WI38 (cell line): ENCODE measurements around the gene PDCD1.

Source experiments
- H3K4me3 ChIP-seq: 2 replicates; pipeline ENCODE4 v1.5.1; 2011; ENCODE audit warnings: low read depth, mild to moderate bottlenecking, control low read depth, low read length
- CTCF ChIP-seq: IDR thresholded peaks from 2 replicates; pipeline ENCODE4 v1.5.1; 2012; ENCODE audit warnings: low read depth, mild to moderate bottlenecking, control low read depth, low read length

The PDCD1 gene

GRCh38 chr2:241843321-241844065 is 15.2 kb downstream of the PDCD1 start:
- H3K4me3 ChIP-seq, result no peak overlapping the region
- TF ChIP-seq CTCF, result no peak

- no peak overlapping the region for H3K4me3 ChIP-seq
Measured at GRCh38 chr2:241842620-241843211, 16.0 kb downstream of the PDCD1 start.

GRCh38 chr2:241842067-241842415 is 16.7 kb downstream of the PDCD1 start:
- TF ChIP-seq CTCF, result no peak
- no peak overlapping the region for H3K4me3 ChIP-seq

More at GRCh38 chr2:241842620-241843211, 16.0 kb downstream of the PDCD1 start:
- TF ChIP-seq CTCF, result no peak

- no peak for TF ChIP-seq CTCF
- no peak overlapping the region for H3K4me3 ChIP-seq
Measured at GRCh38 chr2:241841181-241842066, 17.3 kb downstream of the PDCD1 start.

- TF ChIP-seq CTCF, result no peak
- H3K4me3 ChIP-seq, result no peak overlapping the region
Measured at GRCh38 chr2:241837197-241837965, 21.3 kb downstream of the PDCD1 start.

GRCh38 chr2:241836292-241836691 is 22.4 kb downstream of the PDCD1 start:
- TF ChIP-seq CTCF, result no peak
- H3K4me3 ChIP-seq, result no peak overlapping the region
